ENCODE data around the gene NDOR1. TPM values are rescaled to one million over a fixed set of nuclear protein-coding genes. Genes with fewer than 3 reads are reported as not detected.

The NDOR1 gene
- total RNA-seq, 1 donor from 2014 or later, result 20.5 TPM

DNA sequence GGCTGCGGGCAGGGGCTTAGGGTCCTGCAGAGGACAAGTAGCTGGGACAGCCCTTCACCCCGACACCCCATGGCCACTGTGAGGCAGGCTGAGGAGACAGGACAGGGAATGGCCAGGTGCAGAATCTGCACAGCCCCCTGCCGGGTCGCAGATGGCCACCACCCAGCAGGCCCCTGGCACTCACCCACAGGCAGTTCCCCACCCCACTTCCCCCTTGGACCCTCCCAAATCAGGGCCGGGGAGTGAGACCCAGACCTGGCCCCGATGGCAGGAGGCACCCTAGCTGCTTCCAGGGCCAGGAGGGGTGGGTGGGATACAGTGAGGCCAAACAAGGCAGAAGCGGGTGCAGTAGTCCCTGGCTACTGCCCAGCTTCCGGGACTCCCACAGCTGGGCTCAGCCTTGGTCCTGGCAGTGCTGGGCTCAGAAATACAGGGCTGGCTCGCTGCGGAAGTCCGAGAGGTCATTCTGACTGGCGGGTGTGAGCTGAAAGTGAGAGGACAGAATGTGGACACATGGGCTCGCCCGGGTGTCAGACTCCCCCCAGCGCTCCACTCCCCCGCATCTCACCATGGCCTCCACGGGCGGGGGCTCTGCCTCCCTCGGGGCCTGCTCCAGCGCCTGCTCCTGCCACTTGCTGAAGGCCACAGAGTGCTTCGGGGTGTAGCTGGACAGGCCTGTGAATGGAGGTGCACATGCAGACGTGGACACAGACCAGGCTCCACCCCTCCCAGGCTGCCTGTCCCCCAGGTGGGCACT, 13.6 kb upstream of the NDOR1 start:
- Mint-ChIP-seq H3K27ac (ENCODE audit: unreplicated experiment) (no peak overlapping the region), H3K4me3 (ENCODE audit: unreplicated experiment) (no peak overlapping the region), H3K9me3 (ENCODE audit: unreplicated experiment) (no peaks in the 10 kb centered on the region), H3K4me1 (ENCODE audit: unreplicated experiment) (peaks cover 30% of the 10 kb centered on the region), H3K27me3 (ENCODE audit: unreplicated experiment) (no peaks in the 10 kb centered on the region), H3K36me3 (ENCODE audit: unreplicated experiment) (peaks cover 10% of the 10 kb centered on the region)
- TF ChIP-seq CTCF (IDR thresholded peaks at IDR 0.05), result no peak
- no peak for DNase-seq (ENCODE audit: extremely low spot score, unreplicated experiment)

DNA sequence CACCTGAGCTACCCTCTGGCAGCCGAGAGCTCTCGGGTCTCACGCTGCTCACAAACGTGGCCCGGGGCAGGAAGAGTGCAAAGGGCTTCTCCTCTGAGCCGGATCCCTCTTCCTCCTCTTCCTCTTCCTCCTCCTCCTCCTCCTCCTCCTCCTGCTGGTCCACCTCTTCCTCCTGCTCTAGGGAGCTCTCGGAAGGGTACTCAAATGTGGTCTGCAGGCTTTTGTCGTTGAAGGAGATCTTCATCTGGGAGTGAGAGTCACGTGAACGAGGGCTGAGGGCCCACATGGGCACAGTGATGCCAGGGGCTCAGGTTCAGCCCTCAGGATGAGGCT, 13.1 kb upstream of the NDOR1 start:
- no peak for TF ChIP-seq CTCF (IDR thresholded peaks at IDR 0.05)
- no peak overlapping the region for H3K4me3 Mint-ChIP-seq (ENCODE audit: unreplicated experiment)
- peaks cover 10% of the 10 kb centered on the region for H3K36me3 Mint-ChIP-seq (ENCODE audit: unreplicated experiment)
- H3K27ac Mint-ChIP-seq (ENCODE audit: unreplicated experiment), result no peak overlapping the region
- DNase-seq (ENCODE audit: extremely low spot score, unreplicated experiment), result no peak
- H3K27me3 Mint-ChIP-seq (ENCODE audit: unreplicated experiment), result no peaks in the 10 kb centered on the region
- peaks cover 25% of the 10 kb centered on the region for H3K4me1 Mint-ChIP-seq (ENCODE audit: unreplicated experiment)
- no peaks in the 10 kb centered on the region for H3K9me3 Mint-ChIP-seq (ENCODE audit: unreplicated experiment)

DNA sequence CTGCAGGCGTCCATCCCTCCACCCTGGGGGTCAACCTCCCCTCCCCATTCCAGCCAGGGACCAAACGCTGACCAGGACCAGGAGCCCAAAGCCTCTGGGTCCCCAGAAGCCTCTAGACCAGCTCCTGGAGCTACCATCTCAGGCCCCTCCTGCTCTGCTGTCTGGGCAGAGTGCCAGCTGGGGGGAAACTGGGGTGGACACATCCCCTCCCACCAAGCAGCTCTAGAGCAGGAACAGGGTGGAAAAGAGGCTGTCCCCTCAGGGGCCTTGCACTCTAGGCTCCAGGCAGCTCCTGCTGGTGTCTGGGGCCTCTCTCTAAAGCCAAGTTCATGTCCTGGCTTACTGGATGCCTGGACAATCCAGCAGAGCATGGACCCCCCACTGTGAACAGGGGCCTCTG, 12.6 kb upstream of the NDOR1 start:
- DNase-seq (ENCODE audit: extremely low spot score, unreplicated experiment), result no peak
- Mint-ChIP-seq H3K4me1 (ENCODE audit: unreplicated experiment) (peaks cover 21% of the 10 kb centered on the region), H3K27ac (ENCODE audit: unreplicated experiment) (no peak overlapping the region), H3K4me3 (ENCODE audit: unreplicated experiment) (no peak overlapping the region), H3K27me3 (ENCODE audit: unreplicated experiment) (no peaks in the 10 kb centered on the region), H3K36me3 (ENCODE audit: unreplicated experiment) (peaks cover 10% of the 10 kb centered on the region), H3K9me3 (ENCODE audit: unreplicated experiment) (no peaks in the 10 kb centered on the region)
- no peak for TF ChIP-seq CTCF (IDR thresholded peaks at IDR 0.05)

DNA sequence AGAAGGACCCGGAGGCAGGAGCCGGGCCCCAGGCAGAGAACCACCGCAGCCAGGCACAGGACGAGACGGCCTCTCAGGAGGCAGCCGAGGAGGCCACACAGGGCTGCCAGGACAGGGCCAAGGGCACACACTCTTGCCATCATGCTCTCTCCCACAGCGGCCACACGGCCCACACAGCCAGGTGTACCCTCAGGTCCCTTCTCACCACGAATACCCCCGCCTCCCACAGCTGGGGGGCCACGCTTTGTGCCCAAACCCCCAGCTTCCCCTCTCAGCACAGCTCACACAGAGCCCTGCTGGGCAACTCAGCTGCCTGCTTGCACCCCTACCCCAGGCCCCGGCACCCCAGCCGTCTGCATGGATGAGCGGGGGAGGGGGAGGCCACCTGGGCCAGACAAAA, 11.7 kb upstream of the NDOR1 start:
- no peak for TF ChIP-seq CTCF (IDR thresholded peaks at IDR 0.05)
- no peaks in the 10 kb centered on the region for H3K27me3 Mint-ChIP-seq (ENCODE audit: unreplicated experiment)
- peaks cover 10% of the 10 kb centered on the region for H3K36me3 Mint-ChIP-seq (ENCODE audit: unreplicated experiment)
- DNase-seq (ENCODE audit: extremely low spot score, unreplicated experiment), result no peak
- H3K9me3 Mint-ChIP-seq (ENCODE audit: unreplicated experiment), result no peaks in the 10 kb centered on the region
- no peak overlapping the region for H3K27ac Mint-ChIP-seq (ENCODE audit: unreplicated experiment)
- H3K4me3 Mint-ChIP-seq (ENCODE audit: unreplicated experiment), result no peak overlapping the region
- peaks cover 26% of the 10 kb centered on the region for H3K4me1 Mint-ChIP-seq (ENCODE audit: unreplicated experiment)

DNA sequence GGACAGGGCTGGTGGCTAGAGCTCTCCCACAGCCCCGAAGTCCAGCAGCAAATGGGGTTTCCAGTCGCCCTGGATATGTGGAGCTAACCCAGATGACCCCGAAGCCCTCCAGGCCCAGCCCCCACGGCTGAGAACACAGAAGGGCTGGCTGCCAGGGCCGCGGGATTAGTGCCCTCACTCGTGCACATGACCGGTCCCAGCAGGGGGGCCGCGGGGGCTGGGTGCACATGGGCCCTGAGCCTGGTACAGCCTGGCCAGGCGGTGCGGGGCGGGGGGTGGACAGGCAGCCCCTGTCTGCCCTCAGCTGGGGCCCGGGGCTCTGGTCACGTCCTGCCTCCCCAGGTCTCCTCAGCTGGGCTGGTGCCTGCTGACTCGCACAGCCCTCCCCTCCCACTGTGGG, 11.1 kb upstream of the NDOR1 start:
- no peak overlapping the region for H3K27ac Mint-ChIP-seq (ENCODE audit: unreplicated experiment)
- H3K9me3 Mint-ChIP-seq (ENCODE audit: unreplicated experiment), result no peaks in the 10 kb centered on the region
- no peak overlapping the region for H3K4me3 Mint-ChIP-seq (ENCODE audit: unreplicated experiment)
- H3K27me3 Mint-ChIP-seq (ENCODE audit: unreplicated experiment), result no peaks in the 10 kb centered on the region
- peaks cover 7% of the 10 kb centered on the region for H3K36me3 Mint-ChIP-seq (ENCODE audit: unreplicated experiment)
- H3K4me1 Mint-ChIP-seq (ENCODE audit: unreplicated experiment), result peaks cover 25% of the 10 kb centered on the region
- no peak for DNase-seq (ENCODE audit: extremely low spot score, unreplicated experiment)
- TF ChIP-seq CTCF (IDR thresholded peaks at IDR 0.05), result no peak
